Stomach (tissue), 9 donors: ENCODE data around the gene GTF2IRD1. TPM values are rescaled to one million over a fixed set of nuclear protein-coding genes. Genes with fewer than 3 reads are reported as not detected.
"Not testable (repeated sequence)": the region's sequence is repeated elsewhere in the genome, so short reads cannot be mapped to it uniquely, and the experiment has no call there.

Experiments
- DNase-seq, 2 donors: peaks; one replicate each; pipeline versions ENCODE4 v3.0.0 to v3.0.0-alpha.2; 2013 to 2019
- H3K27ac ChIP-seq, 5 donors: fragments of 200-600 bp in 4 of 5; sonication (generic) in 4 of 5; one replicate each; pipeline ENCODE4 v1.5.1; 2013 to 2019; ENCODE audit warnings: mild to moderate bottlenecking in 1 of 5, moderate library complexity in 1 of 5
- H3K27me3 ChIP-seq, 3 donors: fragments of 200-600 bp; sonication (generic); one replicate each; pipeline ENCODE4 v1.5.1; 2017 to 2019; ENCODE audit warnings: mixed run types in 1 of 3
- H3K36me3 ChIP-seq, 4 donors: fragments of 200-600 bp; sonication (generic); 1 replicate in 3 of 4; 2 replicates in 1 of 4; pipeline ENCODE4 v1.5.1; 2016 to 2019
- H3K4me1 ChIP-seq, 4 donors: fragments of 200-600 bp; sonication (generic); one replicate each; pipeline ENCODE4 v1.5.1; 2016 to 2019
- H3K4me3 ChIP-seq, 4 donors: fragments of 200-600 bp; sonication (generic) in 3 of 4; one replicate each; pipeline ENCODE4 v1.5.1; 2016 to 2019; ENCODE audit warnings: mild to moderate bottlenecking in 1 of 4
- H3K9me3 ChIP-seq, 4 donors: fragments of 200-600 bp; sonication (generic); one replicate each; pipeline ENCODE4 v1.5.1; 2016 to 2019
- EP300 ChIP-seq: sonication (generic); formaldehyde crosslinking; IDR thresholded peaks from one replicate; pipeline ENCODE4 v1.6.1; 2017; ENCODE audit warnings: antibody characterized with exemption
- POLR2A ChIP-seq, 4 donors: fragments of 450-650 bp; IDR thresholded peaks; one replicate each; pipeline ENCODE4 v1.6.1; 2016; ENCODE audit warnings: antibody characterized with exemption in 4 of 4, control low read depth in 2 of 4, mild to moderate bottlenecking in 1 of 4, moderate library complexity in 1 of 4
- POLR2AphosphoS5 ChIP-seq, 3 donors: sonication (generic); formaldehyde crosslinking; IDR thresholded peaks; one replicate each; pipeline ENCODE4 v1.6.1; 2016; ENCODE audit warnings: antibody characterized with exemption in 3 of 3
- WGBS, 5 donors: extraction: QIAGEN DNeasy Blood & Tissue Kit in 3 of 5; methylation state at CpG; one replicate each; pipeline versions ENCODE4 v1.1.5 to v1.1.7; 2013 to 2018; 5-methylcytosine and 5-hydroxymethylcytosine counted together
- intact Hi-C: fragments of 100-400 bp; cut with DNase I; formaldehyde crosslinking; loops from one replicate; pipeline ENCODE4 v1.15.1; 2023; ENCODE audit warnings: low total_unique reads
- polyA plus RNA-seq, 3 donors: library from polyadenylated mRNA; stranded (reverse); fragments of 200-250 nt; gene quantifications; one replicate each; pipeline ENCODE4 v1.2.3, GENCODE V29; 2013
- total RNA-seq, 5 donors: library from RNA; depleted of rRNA; stranded (reverse); fragments of >200 nt; gene quantifications; one replicate each; pipeline versions ENCODE4 v1.1.0 to v1.2.3, GENCODE V29; 2014 to 2016
- TF ChIP-seq, protein P1 (sequence below), 7 experiments: fragments of 450-650 bp in 4 of 7; fragments of 200-600 bp in 3 of 7; sonication (generic) in 3 of 7; IDR thresholded peaks; one replicate each; pipeline ENCODE4 v1.5.1; 2016 to 2019; ENCODE audit warnings: antibody characterized with exemption in 7 of 7, control low read depth in 2 of 7, mild to moderate bottlenecking in 1 of 7
- donor health status: healthy with polysubstance abuse.
- donor health status: Bipolar disorder and iron deficiency.
- donor health status: healthy.

GTF2IRD1 gene
- total and polyA plus RNA-seq, 8 donors: 8.0 to 41.1 (median 15.3) TPM

DNA sequence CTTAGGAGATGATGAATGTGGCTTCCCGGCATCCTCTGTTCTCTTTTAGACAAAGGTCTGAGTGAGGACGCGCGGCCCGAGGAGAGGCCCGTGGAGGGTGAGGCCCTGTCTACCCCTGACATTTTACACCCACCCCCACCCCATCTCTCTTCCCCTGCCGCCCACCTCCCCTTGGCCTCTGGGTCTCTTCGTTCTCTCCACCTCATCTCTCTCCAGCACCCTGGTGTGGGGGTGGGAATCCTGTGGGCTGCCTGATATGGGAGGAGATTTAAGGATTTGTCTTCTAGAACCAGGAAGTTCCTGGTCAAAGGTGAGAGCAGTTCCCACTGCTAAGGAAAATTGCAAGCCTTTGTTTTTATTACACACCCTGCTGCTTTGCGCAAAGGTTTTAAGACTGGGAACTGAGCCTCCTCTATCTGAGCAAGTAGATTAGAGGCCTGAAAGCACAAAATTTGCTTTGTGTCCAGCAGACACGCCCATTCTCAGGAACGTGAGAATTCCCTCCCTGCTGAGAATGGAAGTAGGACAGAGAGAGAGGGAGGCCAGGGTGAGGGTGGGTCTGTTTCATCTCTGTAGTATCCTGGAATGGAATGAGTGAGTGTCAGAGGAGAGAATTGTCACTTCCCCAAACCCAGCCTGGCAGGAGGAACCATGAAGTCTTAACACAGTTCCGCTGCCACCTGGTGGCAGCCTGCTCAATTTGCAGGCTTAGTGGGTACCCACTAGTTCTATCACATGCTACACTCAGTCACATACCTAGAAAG is 91.2 kb downstream of the GTF2IRD1 start:
- Histone ChIP-seq H3K27ac (peak overlapping the region; percentile 56 to 73 (median 66)), H3K4me1 (peaks cover 0 to 23% (median 9%) of the 10 kb centered on the region in 4 donors), H3K9me3 (peaks cover 0 to 12% (median 4%) of the 10 kb centered on the region in 4 donors), H3K4me3 (no peak overlapping the region), H3K36me3 (peaks cover 7 to 84% (median 69%) of the 10 kb centered on the region in 4 donors), H3K27me3 (no peaks in the 10 kb centered on the region)
- 42 to 59% (median 54%) methylated on average over 7 to 12 of the region's 12 CpGs for WGBS, 5 donors
- TF ChIP-seq EP300: no peak
- TF ChIP-seq POLR2A (IDR thresholded peaks at IDR 0.05): no peak
- no peak for TF ChIP-seq POLR2AphosphoS5 (IDR thresholded peaks at IDR 0.05)
- TF ChIP-seq, protein P1, sequence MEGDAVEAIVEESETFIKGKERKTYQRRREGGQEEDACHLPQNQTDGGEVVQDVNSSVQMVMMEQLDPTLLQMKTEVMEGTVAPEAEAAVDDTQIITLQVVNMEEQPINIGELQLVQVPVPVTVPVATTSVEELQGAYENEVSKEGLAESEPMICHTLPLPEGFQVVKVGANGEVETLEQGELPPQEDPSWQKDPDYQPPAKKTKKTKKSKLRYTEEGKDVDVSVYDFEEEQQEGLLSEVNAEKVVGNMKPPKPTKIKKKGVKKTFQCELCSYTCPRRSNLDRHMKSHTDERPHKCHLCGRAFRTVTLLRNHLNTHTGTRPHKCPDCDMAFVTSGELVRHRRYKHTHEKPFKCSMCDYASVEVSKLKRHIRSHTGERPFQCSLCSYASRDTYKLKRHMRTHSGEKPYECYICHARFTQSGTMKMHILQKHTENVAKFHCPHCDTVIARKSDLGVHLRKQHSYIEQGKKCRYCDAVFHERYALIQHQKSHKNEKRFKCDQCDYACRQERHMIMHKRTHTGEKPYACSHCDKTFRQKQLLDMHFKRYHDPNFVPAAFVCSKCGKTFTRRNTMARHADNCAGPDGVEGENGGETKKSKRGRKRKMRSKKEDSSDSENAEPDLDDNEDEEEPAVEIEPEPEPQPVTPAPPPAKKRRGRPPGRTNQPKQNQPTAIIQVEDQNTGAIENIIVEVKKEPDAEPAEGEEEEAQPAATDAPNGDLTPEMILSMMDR (IDR thresholded peaks at IDR 0.05): peak in 5 of 7 experiments; percentile 45 to 76 (median 52)
- peak; percentile 68 for DNase-seq
- intact Hi-C loops: loop anchor here (10.0 kb wide), 1 partner anchor 120 kb away; no protein-coding TSS in a partner anchor

DNA sequence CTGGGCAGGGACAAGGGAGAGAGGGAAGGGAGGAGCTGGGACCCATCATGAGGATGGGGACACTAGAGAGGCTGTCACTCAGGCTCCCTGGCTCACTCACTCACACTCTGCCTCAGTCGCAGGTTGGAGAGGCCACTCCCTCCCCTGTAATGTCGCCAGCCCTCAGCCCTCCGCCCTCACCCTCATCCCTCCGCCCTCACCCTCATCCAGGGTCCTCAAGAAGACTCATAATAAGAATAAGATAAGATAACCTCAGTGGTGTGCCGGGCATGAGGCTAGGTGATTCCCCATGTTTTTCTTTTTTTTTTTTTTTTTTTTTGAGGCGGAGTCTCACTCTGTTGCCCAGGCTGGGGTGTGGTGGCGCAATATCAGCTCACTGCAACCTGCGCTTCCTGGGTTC is 92.2 kb downstream of the GTF2IRD1 start:
- Histone ChIP-seq H3K4me3 (no peak overlapping the region), H3K9me3 (peaks cover 0 to 12% (median 4%) of the 10 kb centered on the region in 4 donors), H3K27ac (peak overlapping the region in 2 of 5 donors; percentile 56 to 63), H3K27me3 (no peaks in the 10 kb centered on the region), H3K36me3 (peaks cover 2 to 79% (median 64%) of the 10 kb centered on the region in 4 donors), H3K4me1 (peaks cover 0 to 23% (median 9%) of the 10 kb centered on the region in 4 donors)
- WGBS, 5 donors: 69 to 89% (median 85%) methylated on average over 8 of the region's 8 CpGs
- TF ChIP-seq POLR2A (IDR thresholded peaks at IDR 0.05) (no peak), POLR2AphosphoS5 (IDR thresholded peaks at IDR 0.05) (no peak)
- TF ChIP-seq, protein P1 (IDR thresholded peaks at IDR 0.05): no peak
- no peak for DNase-seq
- intact Hi-C loops: loop anchor here (10.0 kb wide), 1 partner anchor 121 kb away; no protein-coding TSS in a partner anchor

DNA sequence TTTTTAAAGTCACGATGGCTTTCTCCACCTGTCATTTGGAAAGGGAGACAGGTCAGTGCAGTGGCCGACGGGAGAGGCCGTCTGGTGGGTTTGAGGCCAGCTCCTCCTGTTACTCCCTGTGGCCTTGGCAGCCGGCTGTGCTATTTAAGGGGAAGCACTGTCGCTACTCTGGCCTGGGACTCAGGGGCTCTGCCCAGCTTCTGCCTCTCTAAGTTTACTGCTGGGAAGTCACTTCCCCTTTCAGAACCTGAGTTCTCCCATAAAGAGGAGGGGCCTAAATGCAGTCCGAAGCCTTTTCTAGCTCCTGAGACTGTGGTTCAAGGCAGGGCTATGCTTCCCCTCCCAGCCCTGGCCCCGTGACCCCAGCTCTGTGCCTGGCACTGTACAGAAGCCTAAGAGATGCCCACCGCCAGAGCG is 99.9 kb downstream of the GTF2IRD1 start:
- 79 to 93% (median 83%) methylated on average over 5 to 9 of the region's 10 CpGs for WGBS, 5 donors
- intact Hi-C loops: not testable (repeated sequence)

DNA sequence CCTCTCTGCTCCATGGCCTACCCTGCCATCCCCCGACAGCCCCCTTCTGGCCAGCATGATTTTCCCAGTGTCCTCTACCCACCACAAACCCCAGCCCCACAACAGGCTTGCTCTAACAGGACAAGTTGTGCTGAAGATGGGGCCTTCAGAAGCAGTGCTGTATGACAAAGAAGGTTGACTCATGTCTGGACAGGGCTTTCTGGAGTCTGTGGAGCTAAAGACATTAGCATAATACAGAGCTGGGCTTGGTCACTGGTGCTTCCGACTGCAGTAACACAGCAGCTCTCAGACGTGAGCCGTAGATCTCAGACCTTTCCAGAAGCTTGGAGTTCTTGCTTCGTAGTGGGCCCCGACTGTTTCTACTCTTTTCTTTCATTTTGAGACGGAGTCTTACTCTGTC is 100.5 kb downstream of the GTF2IRD1 start:
- peaks cover 6 to 77% (median 61%) of the 10 kb centered on the region in 4 donors for H3K36me3 ChIP-seq
- DNase-seq: no peak
- 90 to 97% (median 94%) methylated on average over 7 of the region's 7 CpGs for WGBS, 5 donors
- no peaks in the 10 kb centered on the region for H3K27me3 ChIP-seq
- H3K4me1 ChIP-seq: no peaks in the 10 kb centered on the region
- H3K4me3 ChIP-seq: no peak overlapping the region
- no peak overlapping the region for H3K27ac ChIP-seq
- H3K9me3 ChIP-seq: no peaks in the 10 kb centered on the region
- TF ChIP-seq POLR2A (IDR thresholded peaks at IDR 0.05) (no peak), EP300 (no peak), POLR2AphosphoS5 (IDR thresholded peaks at IDR 0.05) (no peak)
- TF ChIP-seq, protein P1 (IDR thresholded peaks at IDR 0.05): no peak
- intact Hi-C loops: no loop called here

More for the DNA sequence above, 99.9 kb downstream of the GTF2IRD1 start:
- H3K36me3 ChIP-seq: peaks cover 3 to 77% (median 61%) of the 10 kb centered on the region in 4 donors
- not testable (repeated sequence) for H3K27me3 ChIP-seq, H3K4me1 ChIP-seq, H3K9me3 ChIP-seq, H3K4me3 ChIP-seq, DNase-seq, H3K27ac ChIP-seq
